Erythroblast (primary cell): ENCODE data around the gene TNS1.

ENCODE experiments used
- DNase-seq, 2 experiments: peaks; one replicate each; lab custom pipeline; 2025; lab: John Stamatoyannopoulos, UW
- GATA1 ChIP-seq: IDR thresholded peaks from 2 replicates; pipeline ENCODE4 v1.6.1; 2011; ENCODE audit warnings: low read depth, mild to moderate bottlenecking, control low read depth, low read length, moderate library complexity
- POLR2A ChIP-seq: IDR thresholded peaks from 2 replicates; pipeline ENCODE4 v1.6.1; 2011; ENCODE audit warnings: mild to moderate bottlenecking, low read length

Gene TNS1

GRCh38 chr2:217979151-217979811, 23.5 kb downstream of the TNS1 start:
- no peak for TF ChIP-seq POLR2A
- no peak for TF ChIP-seq GATA1
- no peak for DNase-seq

GRCh38 chr2:217978536-217979150, 24.2 kb downstream of the TNS1 start:
- TF ChIP-seq GATA1 (no peak), POLR2A (no peak)
- no peak for DNase-seq

GRCh38 chr2:217977840-217978535, 24.8 kb downstream of the TNS1 start:
- DNase-seq = no peak
- TF ChIP-seq GATA1 (no peak), POLR2A (no peak)

- TF ChIP-seq GATA1 (no peak), POLR2A (no peak)
- DNase-seq = no peak
Measured at GRCh38 chr2:217976301-217976700, 26.5 kb downstream of the TNS1 start.

GRCh38 chr2:217975626-217976025, 27.2 kb downstream of the TNS1 start:
- no peak for TF ChIP-seq GATA1
- TF ChIP-seq POLR2A = no peak
- DNase-seq = no peak

GRCh38 chr2:217974389-217975005, 28.3 kb downstream of the TNS1 start:
- TF ChIP-seq POLR2A = no peak
- no peak for DNase-seq

- TF ChIP-seq POLR2A (no peak), GATA1 (no peak)
- no peak for DNase-seq
Measured at GRCh38 chr2:217973008-217973787, 29.6 kb downstream of the TNS1 start.

GRCh38 chr2:217972490-217972889, 30.3 kb downstream of the TNS1 start:
- DNase-seq = no peak
- TF ChIP-seq POLR2A (no peak), GATA1 (no peak)

GRCh38 chr2:217972037-217972436, 30.8 kb downstream of the TNS1 start:
- TF ChIP-seq POLR2A = no peak
- no peak for TF ChIP-seq GATA1
- DNase-seq = no peak

GRCh38 chr2:217971166-217971565, 31.6 kb downstream of the TNS1 start:
- TF ChIP-seq POLR2A = no peak
- TF ChIP-seq GATA1 = no peak
- DNase-seq = no peak

- no peak for DNase-seq
- TF ChIP-seq GATA1 = no peak
- no peak for TF ChIP-seq POLR2A
Measured at GRCh38 chr2:217970206-217970605, 32.6 kb downstream of the TNS1 start.

- no peak for TF ChIP-seq GATA1
- TF ChIP-seq POLR2A = no peak
- DNase-seq = no peak
Measured at GRCh38 chr2:217969588-217969987, 33.2 kb downstream of the TNS1 start.

GRCh38 chr2:217968023-217968422, 34.8 kb downstream of the TNS1 start:
- TF ChIP-seq GATA1 (no peak), POLR2A (no peak)
- no peak for DNase-seq
